Stomach (tissue), 9 donors: Measurements from ENCODE around the gene SVOPL. TPM values are rescaled to one million over a fixed set of nuclear protein-coding genes. Genes with fewer than 3 reads are reported as not detected.

Experiments
- DNase-seq, 2 donors: peaks; one replicate each; pipeline versions ENCODE4 v3.0.0 to v3.0.0-alpha.2; 2013 to 2019
- H3K27ac ChIP-seq, 5 donors: fragments of 200-600 bp in 4 of 5; sonication (generic) in 4 of 5; one replicate each; pipeline ENCODE4 v1.5.1; 2013 to 2019; ENCODE audit warnings: mild to moderate bottlenecking in 1 of 5, moderate library complexity in 1 of 5
- H3K27me3 ChIP-seq, 3 donors: fragments of 200-600 bp; sonication (generic); one replicate each; pipeline ENCODE4 v1.5.1; 2017 to 2019; ENCODE audit warnings: mixed run types in 1 of 3
- H3K36me3 ChIP-seq, 4 donors: fragments of 200-600 bp; sonication (generic); 1 replicate in 3 of 4; 2 replicates in 1 of 4; pipeline ENCODE4 v1.5.1; 2016 to 2019
- H3K4me1 ChIP-seq, 4 donors: fragments of 200-600 bp; sonication (generic); one replicate each; pipeline ENCODE4 v1.5.1; 2016 to 2019
- H3K4me3 ChIP-seq, 4 donors: fragments of 200-600 bp; sonication (generic) in 3 of 4; one replicate each; pipeline ENCODE4 v1.5.1; 2016 to 2019; ENCODE audit warnings: mild to moderate bottlenecking in 1 of 4
- H3K9me3 ChIP-seq, 4 donors: fragments of 200-600 bp; sonication (generic); one replicate each; pipeline ENCODE4 v1.5.1; 2016 to 2019
- CTCF ChIP-seq, 7 experiments: fragments of 450-650 bp in 4 of 7; fragments of 200-600 bp in 3 of 7; sonication (generic) in 3 of 7; IDR thresholded peaks; one replicate each; pipeline ENCODE4 v1.5.1; 2016 to 2019; ENCODE audit warnings: antibody characterized with exemption in 7 of 7, control low read depth in 2 of 7, mild to moderate bottlenecking in 1 of 7
- EP300 ChIP-seq: sonication (generic); formaldehyde crosslinking; IDR thresholded peaks from one replicate; pipeline ENCODE4 v1.6.1; 2017; ENCODE audit warnings: antibody characterized with exemption
- POLR2A ChIP-seq, 4 donors: fragments of 450-650 bp; IDR thresholded peaks; one replicate each; pipeline ENCODE4 v1.6.1; 2016; ENCODE audit warnings: antibody characterized with exemption in 4 of 4, control low read depth in 2 of 4, mild to moderate bottlenecking in 1 of 4, moderate library complexity in 1 of 4
- POLR2AphosphoS5 ChIP-seq, 3 donors: sonication (generic); formaldehyde crosslinking; IDR thresholded peaks; one replicate each; pipeline ENCODE4 v1.6.1; 2016; ENCODE audit warnings: antibody characterized with exemption in 3 of 3
- WGBS, 5 donors: extraction: QIAGEN DNeasy Blood & Tissue Kit in 3 of 5; methylation state at CpG; one replicate each; pipeline versions ENCODE4 v1.1.5 to v1.1.7; 2013 to 2018; 5-methylcytosine and 5-hydroxymethylcytosine counted together
- intact Hi-C: fragments of 100-400 bp; cut with DNase I; formaldehyde crosslinking; loops from one replicate; pipeline ENCODE4 v1.15.1; 2023; ENCODE audit warnings: low total_unique reads
- polyA plus RNA-seq, 3 donors: library from polyadenylated mRNA; stranded (reverse); fragments of 200-250 nt; gene quantifications; one replicate each; pipeline ENCODE4 v1.2.3, GENCODE V29; 2013
- total RNA-seq, 5 donors: library from RNA; depleted of rRNA; stranded (reverse); fragments of >200 nt; gene quantifications; one replicate each; pipeline versions ENCODE4 v1.1.0 to v1.2.3, GENCODE V29; 2014 to 2016
- donor health status: healthy with polysubstance abuse.
- donor health status: Bipolar disorder and iron deficiency.
- donor health status: healthy.

Gene SVOPL
- total and polyA plus RNA-seq, 8 donors, result under 0.01 to 2.3 (median 0.13) TPM; not detected in 5

- Histone ChIP-seq H3K36me3 (no peaks in the 10 kb centered on the region), H3K27ac (no peak overlapping the region), H3K4me1 (no peaks in the 10 kb centered on the region), H3K27me3 (no peaks in the 10 kb centered on the region), H3K9me3 (no peaks in the 10 kb centered on the region), H3K4me3 (no peak overlapping the region)
- intact Hi-C loops, result no loop called here
- no peak for TF ChIP-seq POLR2A (IDR thresholded peaks at IDR 0.05)
- no peak for TF ChIP-seq EP300
- no peak for TF ChIP-seq POLR2AphosphoS5 (IDR thresholded peaks at IDR 0.05)
- no peak for TF ChIP-seq CTCF (IDR thresholded peaks at IDR 0.05)
- DNase-seq, result no peak
- 64 to 70% (median 67%) methylated on average over 14 to 15 of the region's 15 CpGs for WGBS, 5 donors
Measured at GRCh38 chr7:138710536-138711385, 9.6 kb upstream of the SVOPL start.

GRCh38 chr7:138705167-138705566 is 4.0 kb upstream of the SVOPL start:
- no peaks in the 10 kb centered on the region for H3K9me3 ChIP-seq
- H3K27me3 ChIP-seq, result no peaks in the 10 kb centered on the region
- H3K27ac ChIP-seq, result no peak overlapping the region
- no peaks in the 10 kb centered on the region for H3K36me3 ChIP-seq
- no peak for DNase-seq
- intact Hi-C loops, result no loop called here
- no peaks in the 10 kb centered on the region for H3K4me1 ChIP-seq
- H3K4me3 ChIP-seq, result no peak overlapping the region
- no peak for TF ChIP-seq CTCF (IDR thresholded peaks at IDR 0.05)
- 41 to 67% (median 53%) methylated on average over 7 of the region's 7 CpGs for WGBS, 5 donors

GRCh38 chr7:138701537-138701923 is 368 bp upstream of the SVOPL start:
- no peak overlapping the region for H3K27ac ChIP-seq
- WGBS, 5 donors, result 88 to 96% (median 93%) methylated on average over 2 of the region's 2 CpGs
- DNase-seq, result no peak

GRCh38 chr7:138699661-138700060 is 1.5 kb downstream of the SVOPL start:
- intact Hi-C loops, result no loop called here
- H3K27me3 ChIP-seq, result no peaks in the 10 kb centered on the region
- H3K27ac ChIP-seq, result no peak overlapping the region
- 58 to 82% (median 69%) methylated on average over 9 of the region's 9 CpGs for WGBS, 5 donors
- no peak for DNase-seq
- H3K9me3 ChIP-seq, result no peaks in the 10 kb centered on the region
- no peaks in the 10 kb centered on the region for H3K36me3 ChIP-seq
- H3K4me1 ChIP-seq, result no peaks in the 10 kb centered on the region
- H3K4me3 ChIP-seq, result no peak overlapping the region
- TF ChIP-seq CTCF (IDR thresholded peaks at IDR 0.05) (no peak), POLR2AphosphoS5 (IDR thresholded peaks at IDR 0.05) (no peak), EP300 (no peak), POLR2A (IDR thresholded peaks at IDR 0.05) (no peak)

More at GRCh38 chr7:138701537-138701923, 368 bp upstream of the SVOPL start:
- no peak for TF ChIP-seq POLR2AphosphoS5 (IDR thresholded peaks at IDR 0.05)
- Histone ChIP-seq H3K36me3 (no peaks in the 10 kb centered on the region), H3K9me3 (no peaks in the 10 kb centered on the region), H3K27me3 (no peaks in the 10 kb centered on the region), H3K4me3 (no peak overlapping the region), H3K4me1 (no peaks in the 10 kb centered on the region)
- intact Hi-C loops, result no loop called here

- Histone ChIP-seq H3K9me3 (no peaks in the 10 kb centered on the region), H3K4me3 (no peak overlapping the region), H3K27me3 (no peaks in the 10 kb centered on the region), H3K4me1 (no peaks in the 10 kb centered on the region), H3K27ac (no peak overlapping the region), H3K36me3 (no peaks in the 10 kb centered on the region)
- TF ChIP-seq POLR2A (IDR thresholded peaks at IDR 0.05), result no peak
- no peak for TF ChIP-seq EP300
- no peak for TF ChIP-seq CTCF (IDR thresholded peaks at IDR 0.05)
- no peak for TF ChIP-seq POLR2AphosphoS5 (IDR thresholded peaks at IDR 0.05)
- no peak for DNase-seq
- WGBS, 5 donors, result 89 to 95% (median 90%) methylated on average over 7 of the region's 7 CpGs
- intact Hi-C loops, result no loop called here
Measured at GRCh38 chr7:138698281-138698680, 2.9 kb downstream of the SVOPL start.
